Neural progenitor cell (in vitro differentiated cells): Measurements from ENCODE around the gene ZNRD2.

ENCODE experiments used
- EZH2 ChIP-seq: fragments of 200-600 bp; sonication (generic); IDR thresholded peaks from 2 replicates; pipeline ENCODE4 v1.6.1; 2017; ENCODE audit warnings: antibody characterized with exemption, mild to moderate bottlenecking, moderate library complexity
- TF ChIP-seq, protein P1 (sequence below): fragments of 200-600 bp; sonication (generic); IDR thresholded peaks from 2 replicates; pipeline ENCODE4 v1.5.1; 2017; ENCODE audit warnings: antibody characterized with exemption, mild to moderate bottlenecking

- TF ChIP-seq, protein P1, sequence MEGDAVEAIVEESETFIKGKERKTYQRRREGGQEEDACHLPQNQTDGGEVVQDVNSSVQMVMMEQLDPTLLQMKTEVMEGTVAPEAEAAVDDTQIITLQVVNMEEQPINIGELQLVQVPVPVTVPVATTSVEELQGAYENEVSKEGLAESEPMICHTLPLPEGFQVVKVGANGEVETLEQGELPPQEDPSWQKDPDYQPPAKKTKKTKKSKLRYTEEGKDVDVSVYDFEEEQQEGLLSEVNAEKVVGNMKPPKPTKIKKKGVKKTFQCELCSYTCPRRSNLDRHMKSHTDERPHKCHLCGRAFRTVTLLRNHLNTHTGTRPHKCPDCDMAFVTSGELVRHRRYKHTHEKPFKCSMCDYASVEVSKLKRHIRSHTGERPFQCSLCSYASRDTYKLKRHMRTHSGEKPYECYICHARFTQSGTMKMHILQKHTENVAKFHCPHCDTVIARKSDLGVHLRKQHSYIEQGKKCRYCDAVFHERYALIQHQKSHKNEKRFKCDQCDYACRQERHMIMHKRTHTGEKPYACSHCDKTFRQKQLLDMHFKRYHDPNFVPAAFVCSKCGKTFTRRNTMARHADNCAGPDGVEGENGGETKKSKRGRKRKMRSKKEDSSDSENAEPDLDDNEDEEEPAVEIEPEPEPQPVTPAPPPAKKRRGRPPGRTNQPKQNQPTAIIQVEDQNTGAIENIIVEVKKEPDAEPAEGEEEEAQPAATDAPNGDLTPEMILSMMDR = peak; percentile 17
- no peak for TF ChIP-seq EZH2
These were observed 31.1 kb upstream of the ZNRD2 start for GRCh38 chr11:65538915-65539743.
